GM18861 (cell line): ENCODE results near the gene SPATS2.
"Not testable (repeated sequence)": the region's sequence is repeated elsewhere in the genome, so short reads cannot be mapped to it uniquely, and the experiment has no call there.

Source experiments
- ATAC-seq: cut with Tn5 transposase; IDR thresholded peaks from one replicate; pipeline ENCODE4 v1.9.1; 2021; ENCODE audit not compliant: unreplicated experiment

SPATS2 gene

GRCh38 chr12:49403971-49404450 lies 36.7 kb downstream of the SPATS2 start:
- no peak for ATAC-seq

- ATAC-seq: no peak
These were observed 37.7 kb downstream of the SPATS2 start for GRCh38 chr12:49404956-49405355.

GRCh38 chr12:49410818-49411217 lies 43.6 kb downstream of the SPATS2 start:
- ATAC-seq: no peak

- ATAC-seq: no peak
These were observed 45.7 kb downstream of the SPATS2 start for GRCh38 chr12:49413010-49413409.

- ATAC-seq: no peak
These were observed 46.5 kb downstream of the SPATS2 start for GRCh38 chr12:49413796-49414195.

- no peak for ATAC-seq
These were observed 47.1 kb downstream of the SPATS2 start for GRCh38 chr12:49414364-49414763.

- ATAC-seq: no peak
These were observed 48.3 kb downstream of the SPATS2 start for GRCh38 chr12:49415521-49415970.

- no peak for ATAC-seq
These were observed 49.6 kb downstream of the SPATS2 start for GRCh38 chr12:49416892-49417291.

GRCh38 chr12:49417558-49417957 lies 50.3 kb downstream of the SPATS2 start:
- no peak for ATAC-seq

GRCh38 chr12:49420556-49420955 lies 53.3 kb downstream of the SPATS2 start:
- ATAC-seq: no peak

- ATAC-seq: no peak
These were observed 54.9 kb downstream of the SPATS2 start for GRCh38 chr12:49422114-49422513.

- ATAC-seq: no peak
These were observed 61.5 kb downstream of the SPATS2 start for GRCh38 chr12:49428793-49429192.

GRCh38 chr12:49432616-49433015 lies 65.4 kb downstream of the SPATS2 start:
- ATAC-seq: no peak

- ATAC-seq: not testable (repeated sequence)
These were observed 69.5 kb downstream of the SPATS2 start for GRCh38 chr12:49436799-49437198.

GRCh38 chr12:49439042-49439441 lies 71.8 kb downstream of the SPATS2 start:
- ATAC-seq: no peak

GRCh38 chr12:49440035-49440434 lies 72.8 kb downstream of the SPATS2 start:
- no peak for ATAC-seq

- ATAC-seq: no peak
These were observed 75.7 kb downstream of the SPATS2 start for GRCh38 chr12:49442915-49443314.

GRCh38 chr12:49446571-49446970 lies 79.3 kb downstream of the SPATS2 start:
- ATAC-seq: no peak

GRCh38 chr12:49448858-49449257 lies 81.6 kb downstream of the SPATS2 start:
- ATAC-seq: no peak

GRCh38 chr12:49451468-49452259 lies 84.4 kb downstream of the SPATS2 start:
- ATAC-seq: peak; percentile 84

- no peak for ATAC-seq
These were observed 88.2 kb downstream of the SPATS2 start for GRCh38 chr12:49455501-49455900.

GRCh38 chr12:49456131-49456679 lies 88.9 kb downstream of the SPATS2 start:
- no peak for ATAC-seq
